Measurements from ENCODE around the gene AGO4.
"Not testable (repeated sequence)": the region's sequence is repeated elsewhere in the genome, so short reads cannot be mapped to it uniquely, and the experiment has no call there.

The AGO4 gene

DNA sequence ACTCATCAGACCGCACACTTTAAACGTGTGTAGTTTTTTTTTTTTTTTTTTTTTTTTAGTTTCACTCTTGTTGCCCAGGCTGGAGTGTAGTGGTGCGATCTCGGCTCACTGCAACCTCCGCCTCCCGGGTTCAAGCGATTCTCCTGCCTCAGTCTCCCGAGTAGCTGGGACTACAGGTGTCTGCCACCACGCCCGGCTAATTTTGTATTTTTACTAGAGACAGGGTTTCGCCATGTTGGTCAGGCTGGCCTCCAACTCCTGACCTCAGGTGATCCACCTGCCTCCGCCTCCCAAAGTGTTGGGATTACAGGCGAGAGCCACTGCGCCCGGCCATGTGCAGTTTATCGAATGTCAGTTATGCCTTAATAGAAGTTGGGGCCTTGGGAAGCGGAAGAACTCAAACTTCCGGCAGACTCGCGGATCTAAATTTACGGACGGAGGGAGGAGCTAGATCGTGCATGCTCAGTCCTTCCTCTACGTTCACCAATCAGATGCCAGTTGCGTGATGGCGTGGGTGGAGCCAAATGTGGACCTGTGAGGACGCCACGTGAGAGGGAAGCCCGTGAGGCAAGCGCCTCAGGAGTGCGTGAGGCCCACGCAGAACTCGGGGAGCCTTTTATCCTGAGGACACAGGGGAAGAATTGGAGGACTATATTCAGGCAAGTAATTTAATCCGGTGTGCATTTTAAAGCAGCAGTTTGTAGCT lies 61.6 kb downstream of the AGO4 start:
- not testable (repeated sequence) for DNase-seq

DNA sequence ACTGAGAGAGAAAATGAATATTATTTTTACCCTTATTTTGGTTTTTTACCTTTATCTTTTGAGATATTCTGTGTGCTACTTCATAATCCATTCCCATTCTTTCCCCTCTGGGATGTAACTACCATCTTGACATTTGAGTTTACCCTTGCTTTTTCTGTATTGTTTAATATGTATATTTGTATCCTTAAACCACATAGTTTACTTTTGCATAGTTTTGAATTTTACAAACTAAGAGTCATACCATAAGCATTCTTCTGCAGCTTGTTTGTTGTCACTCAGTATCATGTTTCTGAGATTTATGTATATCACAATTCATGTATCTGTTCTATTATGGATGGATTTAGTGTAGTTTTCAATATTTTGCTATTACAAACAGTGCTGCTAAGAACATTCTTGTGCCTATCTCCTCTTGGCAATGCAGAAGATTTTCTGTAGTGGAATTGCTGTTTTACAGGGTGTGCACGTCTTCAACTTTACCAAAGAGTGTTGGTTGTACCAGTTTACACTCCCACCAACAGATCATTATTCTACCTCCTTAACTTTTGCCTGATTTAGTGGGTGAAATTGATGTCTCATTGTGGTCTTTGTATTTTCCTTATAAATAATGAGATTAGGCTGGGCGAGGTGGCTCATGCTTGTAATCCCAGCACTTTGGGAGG lies 63.0 kb downstream of the AGO4 start:
- DNase-seq: no peak

DNA sequence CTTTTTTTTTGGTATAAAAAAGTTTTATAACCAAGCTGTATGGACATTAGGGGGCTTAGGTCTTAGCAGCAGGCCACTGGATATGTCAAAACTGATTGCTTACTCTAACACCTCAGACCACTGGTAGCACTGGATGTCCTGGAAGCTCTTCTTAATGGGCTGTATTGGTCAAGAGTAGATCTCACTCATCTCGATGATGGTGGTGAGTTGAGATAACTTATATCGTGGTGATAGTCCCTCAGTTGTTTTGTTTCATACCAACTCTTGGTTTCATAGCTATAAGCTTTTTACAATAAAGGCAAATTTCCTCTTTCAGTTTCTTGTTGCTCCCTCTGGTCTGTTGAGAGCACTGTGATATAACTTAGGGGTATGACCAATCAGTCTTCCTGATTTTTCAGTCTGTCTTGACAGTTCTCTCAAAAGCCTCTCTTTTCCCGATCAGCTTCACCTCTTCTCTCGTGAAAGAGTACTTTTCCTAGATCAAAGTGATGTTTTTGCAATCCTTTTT lies 65.5 kb downstream of the AGO4 start:
- DNase-seq: no peak

- not testable (repeated sequence) for DNase-seq
Measured at GRCh38 chr1:35874115-35874514, 66.3 kb downstream of the AGO4 start.

- DNase-seq: no peak
Measured at GRCh38 chr1:35876988-35877387, 69.2 kb downstream of the AGO4 start.

GRCh38 chr1:35881850-35882273 lies 74.0 kb downstream of the AGO4 start:
- DNase-seq: no peak

GRCh38 chr1:35882586-35882944 lies 74.7 kb downstream of the AGO4 start:
- DNase-seq: no peak

GRCh38 chr1:35882945-35883634 lies 75.3 kb downstream of the AGO4 start, which contains the start of gene AGO1:
Gene AGO1, plus strand, starts transcription at chr1:35883209. Its CDS starts 213 bp downstream, at chr1:35883422.
- peak; percentile 82 for DNase-seq

- peak; percentile 22 for DNase-seq
Measured at GRCh38 chr1:35883635-35884101, 75.9 kb downstream of the AGO4 start.

DNA sequence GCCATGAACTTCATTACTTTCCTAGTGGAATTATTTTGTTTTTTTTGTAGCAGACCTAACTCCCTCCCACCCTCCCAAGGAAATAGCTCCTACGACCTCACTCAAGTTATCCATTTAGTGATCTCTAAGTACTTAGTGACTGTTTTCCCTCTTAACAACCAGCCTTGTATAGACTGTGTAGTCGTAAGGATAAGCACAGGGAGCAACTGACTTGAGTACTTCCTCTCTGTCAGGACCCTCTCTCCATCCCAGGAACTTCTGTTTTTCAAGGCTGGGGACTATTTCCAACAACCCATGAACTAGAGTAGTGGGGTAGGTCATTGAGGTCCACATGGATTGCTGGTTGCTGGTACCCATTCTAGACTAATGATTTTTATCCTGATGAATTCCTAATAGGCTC lies 77.1 kb downstream of the AGO4 start:
- no peak for DNase-seq

GRCh38 chr1:35885961-35886558 lies 78.2 kb downstream of the AGO4 start:
- DNase-seq: no peak

- DNase-seq: no peak
Measured at GRCh38 chr1:35886577-35887431, 79.0 kb downstream of the AGO4 start.

DNA sequence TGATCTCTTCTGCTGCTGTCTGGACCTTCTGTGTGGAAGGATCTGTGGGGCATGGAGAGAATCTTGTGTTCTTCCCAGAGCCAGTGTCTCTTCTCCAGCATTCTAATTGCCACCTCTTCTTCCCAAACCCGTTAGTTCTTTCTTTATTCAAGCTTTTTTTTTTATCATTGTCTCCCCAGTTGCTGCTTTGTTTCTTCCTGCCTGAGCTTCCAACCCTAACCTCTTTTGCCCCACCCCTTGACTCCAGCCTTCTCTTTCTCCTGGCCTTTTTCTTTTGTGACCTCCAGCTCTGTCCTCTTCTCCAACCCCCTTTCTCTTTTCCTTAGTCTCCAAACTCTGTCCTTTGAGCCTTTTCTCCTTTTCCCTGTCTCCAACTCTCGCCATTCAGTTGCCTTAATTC lies 79.7 kb downstream of the AGO4 start:
- no peak for DNase-seq

DNA sequence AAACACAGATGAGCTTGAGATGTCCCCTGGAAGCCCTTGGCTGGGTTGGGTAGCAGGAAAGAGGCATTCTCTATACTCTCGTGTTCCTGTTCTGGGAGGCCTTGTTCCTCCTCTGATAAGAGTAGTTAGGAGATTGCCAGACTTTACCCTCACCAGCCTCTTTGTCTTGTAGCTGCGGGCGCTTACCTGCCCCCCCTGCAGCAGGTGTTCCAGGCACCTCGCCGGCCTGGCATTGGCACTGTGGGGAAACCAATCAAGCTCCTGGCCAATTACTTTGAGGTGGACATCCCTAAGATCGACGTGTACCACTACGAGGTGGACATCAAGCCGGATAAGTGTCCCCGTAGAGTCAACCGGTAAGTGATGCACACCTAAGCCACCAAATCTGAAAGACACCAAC lies 80.4 kb downstream of the AGO4 start:
- DNase-seq: no peak

DNA sequence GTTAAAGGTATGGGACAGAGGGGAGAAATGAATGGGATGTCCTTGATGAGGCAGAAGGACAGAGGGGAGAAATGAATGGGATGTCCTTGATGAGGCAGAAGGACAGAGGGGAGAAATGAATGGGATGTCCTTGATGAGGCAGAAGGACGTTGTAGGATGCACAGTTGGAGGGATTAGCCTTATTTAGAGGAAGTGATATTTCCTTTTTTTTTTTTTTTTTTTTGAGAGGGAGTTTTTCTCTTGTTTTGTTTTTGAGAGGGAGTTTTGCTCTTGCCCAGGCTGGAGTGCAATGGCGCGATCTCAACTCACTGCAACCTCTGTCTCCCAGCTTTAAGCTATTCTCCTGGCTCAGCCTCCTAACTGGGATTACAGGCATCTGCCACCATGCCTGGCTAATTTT lies 81.2 kb downstream of the AGO4 start:
- not testable (repeated sequence) for DNase-seq

- no peak for DNase-seq
Measured at GRCh38 chr1:35893051-35893879, 85.4 kb downstream of the AGO4 start.

DNA sequence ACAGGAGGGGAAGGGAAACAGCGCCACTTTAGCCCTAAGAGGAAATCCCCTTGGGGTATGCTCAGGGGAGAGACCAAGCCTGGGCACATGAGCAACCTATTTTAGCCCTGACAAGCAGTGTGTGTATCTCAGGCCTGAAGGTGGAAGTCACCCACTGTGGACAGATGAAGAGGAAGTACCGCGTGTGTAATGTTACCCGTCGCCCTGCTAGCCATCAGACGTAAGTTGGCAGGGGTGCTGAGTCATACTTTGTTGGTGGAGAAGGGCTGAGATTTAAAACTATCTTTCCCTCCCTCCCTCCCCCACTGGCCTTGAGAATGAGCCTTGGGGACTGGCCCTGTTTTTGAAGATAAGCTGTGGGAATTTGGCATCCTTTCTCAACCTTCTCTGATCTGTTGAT lies 86.4 kb downstream of the AGO4 start:
- DNase-seq: no peak

- DNase-seq: no peak
Measured at GRCh38 chr1:35894656-35895055, 86.8 kb downstream of the AGO4 start.

DNA sequence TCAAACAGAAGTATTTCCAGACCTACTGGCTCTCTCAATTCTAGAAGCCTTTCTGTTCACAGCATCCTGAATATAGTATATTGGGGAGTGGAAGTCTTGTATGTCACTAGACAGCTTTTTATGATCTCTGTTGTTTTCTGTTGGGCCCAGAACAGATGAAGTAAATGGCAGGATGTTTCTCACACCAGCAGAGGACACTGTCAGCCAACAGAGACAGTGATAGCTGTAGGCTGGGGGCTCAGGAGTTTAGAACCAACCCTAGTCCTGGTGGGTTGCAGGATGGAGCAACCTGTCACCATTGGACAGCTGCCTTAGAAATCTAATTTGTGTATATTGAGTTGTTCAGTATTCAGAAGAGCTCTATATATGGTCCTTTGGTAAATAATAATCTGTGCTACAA lies 92.1 kb downstream of the AGO4 start:
- DNase-seq: no peak

DNA sequence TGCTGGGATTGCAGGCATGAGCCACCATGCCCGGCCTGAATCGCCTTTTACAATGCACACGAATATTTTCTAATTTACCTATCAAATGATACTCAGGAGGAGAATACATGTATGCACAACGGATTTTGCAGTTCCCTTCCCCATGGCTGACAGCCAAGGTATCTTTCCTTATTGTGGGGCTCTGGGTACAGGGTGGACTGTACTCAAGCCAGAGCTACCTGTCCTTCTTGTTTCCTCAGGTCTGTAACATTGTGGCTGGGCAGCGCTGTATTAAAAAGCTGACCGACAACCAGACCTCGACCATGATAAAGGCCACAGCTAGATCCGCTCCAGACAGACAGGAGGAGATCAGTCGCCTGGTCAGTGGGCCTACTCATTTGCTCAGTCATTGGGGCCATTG lies 93.4 kb downstream of the AGO4 start:
- no peak for DNase-seq

DNA sequence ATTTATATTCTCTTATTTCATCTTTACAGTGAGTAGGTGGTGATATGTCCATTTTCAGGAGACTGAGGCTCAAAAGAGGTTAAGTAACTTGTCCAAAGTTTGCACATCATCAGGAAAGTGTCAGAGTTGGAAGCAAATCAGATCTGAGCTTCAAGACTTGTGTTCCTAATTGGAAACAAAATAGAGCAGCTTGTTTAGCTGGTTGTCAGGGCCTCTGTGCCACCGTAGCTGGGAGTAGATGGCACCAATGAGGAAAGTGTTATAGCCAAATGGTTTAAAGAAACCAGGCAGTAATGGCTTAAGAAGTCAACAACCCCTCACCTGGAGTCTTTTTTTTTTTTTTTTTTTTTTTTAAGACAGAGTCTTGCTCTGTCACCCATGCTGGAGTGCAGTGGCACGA lies 94.9 kb downstream of the AGO4 start:
- DNase-seq: no peak
